Measurements from ENCODE around the gene SDHB. TPM values are rescaled to one million over a fixed set of nuclear protein-coding genes. Genes with fewer than 3 reads are reported as not detected.

The SDHB gene
- polyA plus RNA-seq, 3 donors, result 116 to 275 (median 241) TPM

GRCh38 chr1:16986113-16986512, 67.7 kb downstream of the SDHB start:
- Histone ChIP-seq H3K27me3 (ENCODE audit: control insufficient read depth in 2 of 2, insufficient read depth in 2 of 2, low read length in 2 of 2) (peaks cover 0 to 12% of the 10 kb centered on the region in 2 donors), H3K4me3 (replicated peaks in 1 of 3; ENCODE audit: low read depth in 2 of 3, low read length in 3 of 3) (no peak overlapping the region), H3K27ac (ENCODE audit: low read depth in 1 of 2, low read length in 2 of 2) (no peak overlapping the region), H3K9me3 (replicated peaks in 1 of 2; ENCODE audit: control insufficient read depth in 1 of 2, insufficient read depth in 1 of 2, low read length in 2 of 2) (no peaks in the 10 kb centered on the region), H3K9ac (ENCODE audit: insufficient read depth, low read length, poor library complexity, severe bottlenecking) (no peak overlapping the region), H3K79me2 (ENCODE audit: insufficient read depth, low read length) (no peaks in the 10 kb centered on the region), H3K36me3 (replicated peaks in 1 of 2; ENCODE audit: control insufficient read depth in 1 of 2, insufficient read depth in 2 of 2, low read length in 2 of 2) (peaks cover 39 to 49% of the 10 kb centered on the region in 2 donors), H2AFZ (ENCODE audit: insufficient read depth, low read depth, low read length, poor library complexity, severe bottlenecking) (no peak overlapping the region), H4K20me1 (ENCODE audit: insufficient read depth, low read length) (no peaks in the 10 kb centered on the region), H3K4me1 (ENCODE audit: control insufficient read depth in 1 of 2, insufficient read depth in 2 of 2, low read length in 2 of 2) (no peaks in the 10 kb centered on the region), H3K4me2 (replicated peaks; ENCODE audit: extremely low read depth, low read length, poor library complexity, severe bottlenecking) (no peak overlapping the region)
- Mint-ChIP-seq H3K9me3 (peaks cover 0 to 3% (median 0%) of the 10 kb centered on the region in 7 donors), H3K4me3 (no peak overlapping the region), H3K4me1 (no peaks in the 10 kb centered on the region), H3K27me3 (ENCODE audit: low read depth in 3 of 3) (peaks cover 17 to 22% (median 19%) of the 10 kb centered on the region in 3 donors), H3K27ac (no peak overlapping the region), H3K36me3 (peaks cover 44 to 59% of the 10 kb centered on the region in 2 donors)
- TF ChIP-seq CTCF (IDR thresholded peaks at IDR 0.05), result no peak
- 89% methylated on average over 13 of the region's 19 CpGs for whole genome bisulfite sequencing (ENCODE audit: insufficient coverage)
- DNase-seq, result no peak
- intact Hi-C loops (cut with micrococcal nuclease), result no loop called here

GRCh38 chr1:16984717-16985116, 69.1 kb downstream of the SDHB start:
- H3K4me3 Mint-ChIP-seq, result no peak overlapping the region
- intact Hi-C loops (cut with micrococcal nuclease), result no loop called here
- peaks cover 0 to 9% (median 2%) of the 10 kb centered on the region in 7 donors for H3K9me3 Mint-ChIP-seq
- no peak overlapping the region for H3K9ac ChIP-seq (ENCODE audit: insufficient read depth, low read length, poor library complexity, severe bottlenecking)
- WGBS (ENCODE audit: insufficient coverage), result 13% methylated on average over 3 of the region's 7 CpGs
- H3K4me1 Mint-ChIP-seq, result peaks cover 8% of the 10 kb centered on the region
- H3K27me3 ChIP-seq (ENCODE audit: control insufficient read depth in 2 of 2, insufficient read depth in 2 of 2, low read length in 2 of 2), result peaks cover 2 to 24% of the 10 kb centered on the region in 2 donors
- no peak overlapping the region for H3K4me2 ChIP-seq (replicated peaks; ENCODE audit: extremely low read depth, low read length, poor library complexity, severe bottlenecking)
- H3K4me3 ChIP-seq (replicated peaks in 1 of 3; ENCODE audit: low read depth in 2 of 3, low read length in 3 of 3), result no peak overlapping the region
- H3K27ac Mint-ChIP-seq, result peak overlapping the region in 1 of 7 donors; percentile 18
- no peaks in the 10 kb centered on the region for H3K79me2 ChIP-seq (ENCODE audit: insufficient read depth, low read length)
- peaks cover 40 to 48% of the 10 kb centered on the region in 2 donors for H3K36me3 Mint-ChIP-seq
- peaks cover 3 to 9% of the 10 kb centered on the region in 2 donors for H3K4me1 ChIP-seq (ENCODE audit: control insufficient read depth in 1 of 2, insufficient read depth in 2 of 2, low read length in 2 of 2)
- no peak for DNase-seq
- peaks cover 33 to 35% of the 10 kb centered on the region in 2 donors for H3K36me3 ChIP-seq (replicated peaks in 1 of 2; ENCODE audit: control insufficient read depth in 1 of 2, insufficient read depth in 2 of 2, low read length in 2 of 2)
- H3K9me3 ChIP-seq (replicated peaks in 1 of 2; ENCODE audit: control insufficient read depth in 1 of 2, insufficient read depth in 1 of 2, low read length in 2 of 2), result peaks cover 0 to 6% of the 10 kb centered on the region in 2 donors
- no peak overlapping the region for H3K27ac ChIP-seq (ENCODE audit: low read depth in 1 of 2, low read length in 2 of 2)
- peaks cover 28 to 35% (median 30%) of the 10 kb centered on the region in 3 donors for H3K27me3 Mint-ChIP-seq (ENCODE audit: low read depth in 3 of 3)
- H4K20me1 ChIP-seq (ENCODE audit: insufficient read depth, low read length), result no peaks in the 10 kb centered on the region
- no peak for TF ChIP-seq CTCF (IDR thresholded peaks at IDR 0.05)
- no peak overlapping the region for H2AFZ ChIP-seq (ENCODE audit: insufficient read depth, low read depth, low read length, poor library complexity, severe bottlenecking)

All from CD14-positive monocyte (primary cell).